Effector memory CD8-positive, alpha-beta T cell (primary cell): ENCODE data around the gene MAPK11.

Experiments used
- ATAC-seq: fragments of 150-1000 bp; cut with Tn5 transposase; replicated peaks from 2 replicates; pipeline ENCODE4 v1.10.0; 2021; ENCODE audit warnings: mild to moderate bottlenecking, moderate library complexity
- DNase-seq, 3 experiments: peaks; one replicate each; pipeline ENCODE4 v3.0.0; 2021
- H3K27ac Mint-ChIP-seq, 2 donors: one replicate each; pipeline ENCODE4 v1.8.0; 2022; ENCODE audit warnings: mild to moderate bottlenecking in 2 of 2, mixed read lengths in 2 of 2, moderate library complexity in 2 of 2
- H3K27me3 Mint-ChIP-seq, 2 donors: one replicate each; pipeline ENCODE4 v1.8.0; 2022; ENCODE audit warnings: mixed read lengths in 2 of 2
- H3K36me3 Mint-ChIP-seq: one replicate; pipeline ENCODE4 v1.8.0; 2022; ENCODE audit warnings: mild to moderate bottlenecking, moderate library complexity, mixed read lengths; ENCODE audit not compliant: insufficient read depth
- H3K4me1 Mint-ChIP-seq, 2 donors: one replicate each; pipeline ENCODE4 v1.8.0; 2022; ENCODE audit warnings: low read depth in 2 of 2, mixed read lengths in 2 of 2
- H3K4me3 Mint-ChIP-seq, 2 donors: one replicate each; pipeline ENCODE4 v1.8.0; 2022; ENCODE audit warnings: mild to moderate bottlenecking in 2 of 2, mixed read lengths in 2 of 2, moderate library complexity in 2 of 2
- H3K9me3 Mint-ChIP-seq, 2 donors: one replicate each; pipeline ENCODE4 v1.8.0; 2022; ENCODE audit warnings: mixed read lengths in 2 of 2

MAPK11 gene

DNA sequence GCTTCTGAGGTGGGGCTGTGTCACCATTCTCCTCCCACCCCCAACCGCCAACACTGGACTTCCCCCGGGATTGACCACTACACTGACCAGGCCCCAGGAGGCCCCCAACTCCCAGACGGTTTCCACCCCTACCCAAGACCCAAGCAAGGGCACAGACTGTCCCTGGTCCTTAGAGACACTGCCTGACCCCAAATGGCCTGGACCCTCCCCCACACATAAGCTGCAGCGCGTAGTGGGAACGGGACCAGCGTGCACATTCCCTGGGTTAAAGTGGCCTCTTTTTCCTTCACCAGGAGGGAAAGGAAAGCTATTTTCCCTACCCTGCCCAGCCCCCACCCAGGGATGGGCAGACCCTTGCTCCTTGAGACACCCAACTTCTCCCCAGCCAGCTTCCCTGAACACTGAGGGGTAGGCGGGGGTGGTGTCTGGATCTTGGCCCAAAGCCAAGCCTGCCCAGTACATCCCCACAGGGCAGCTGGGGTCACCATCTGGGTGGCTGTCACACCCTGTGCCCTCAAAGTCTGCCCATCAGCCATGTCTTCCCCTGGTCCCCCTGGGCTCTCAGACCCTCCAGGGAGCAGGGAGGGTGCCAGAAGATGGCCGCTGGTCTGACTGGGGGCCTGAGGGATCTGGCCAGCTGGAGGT, 7.1 kb downstream of the MAPK11 start:
- Mint-ChIP-seq H3K27me3 (peaks cover 16 to 36% of the 10 kb centered on the region in 2 donors), H3K27ac (no peak overlapping the region), H3K36me3 (no peaks in the 10 kb centered on the region), H3K4me1 (peaks cover 6 to 9% of the 10 kb centered on the region in 2 donors), H3K9me3 (no peaks in the 10 kb centered on the region), H3K4me3 (peak overlapping the region in 1 of 2 donors; percentile 80)
- no peak for DNase-seq
- ATAC-seq: no peak

DNA sequence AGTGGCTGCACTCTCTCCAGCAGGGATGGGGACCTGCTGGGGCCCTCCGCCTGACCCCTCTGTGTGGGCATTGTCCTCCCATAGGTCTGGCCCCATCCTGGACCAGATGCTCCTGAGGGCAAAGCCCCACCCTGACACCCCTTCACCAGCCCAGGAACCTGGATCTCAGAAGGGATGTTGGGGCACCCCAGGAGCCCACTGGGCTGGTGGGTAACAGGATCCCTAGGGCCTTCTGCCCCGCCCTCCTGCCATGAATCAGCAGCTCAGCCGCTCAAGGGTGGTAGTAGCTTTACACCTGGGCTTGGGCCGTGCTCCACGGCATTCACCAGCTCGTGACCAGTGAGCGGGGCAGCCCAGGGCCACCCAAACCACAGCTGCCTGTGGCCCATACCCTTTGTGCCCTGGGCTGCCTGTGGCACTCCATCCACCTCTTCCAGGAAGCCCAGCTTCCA, 7.7 kb downstream of the MAPK11 start:
- Mint-ChIP-seq H3K4me1 (peaks cover 6 to 9% of the 10 kb centered on the region in 2 donors), H3K36me3 (no peaks in the 10 kb centered on the region), H3K27ac (no peak overlapping the region), H3K9me3 (no peaks in the 10 kb centered on the region), H3K4me3 (peak overlapping the region; percentile 75 to 80), H3K27me3 (peaks cover 16 to 43% of the 10 kb centered on the region in 2 donors)
- no peak for DNase-seq
- no peak for ATAC-seq

DNA sequence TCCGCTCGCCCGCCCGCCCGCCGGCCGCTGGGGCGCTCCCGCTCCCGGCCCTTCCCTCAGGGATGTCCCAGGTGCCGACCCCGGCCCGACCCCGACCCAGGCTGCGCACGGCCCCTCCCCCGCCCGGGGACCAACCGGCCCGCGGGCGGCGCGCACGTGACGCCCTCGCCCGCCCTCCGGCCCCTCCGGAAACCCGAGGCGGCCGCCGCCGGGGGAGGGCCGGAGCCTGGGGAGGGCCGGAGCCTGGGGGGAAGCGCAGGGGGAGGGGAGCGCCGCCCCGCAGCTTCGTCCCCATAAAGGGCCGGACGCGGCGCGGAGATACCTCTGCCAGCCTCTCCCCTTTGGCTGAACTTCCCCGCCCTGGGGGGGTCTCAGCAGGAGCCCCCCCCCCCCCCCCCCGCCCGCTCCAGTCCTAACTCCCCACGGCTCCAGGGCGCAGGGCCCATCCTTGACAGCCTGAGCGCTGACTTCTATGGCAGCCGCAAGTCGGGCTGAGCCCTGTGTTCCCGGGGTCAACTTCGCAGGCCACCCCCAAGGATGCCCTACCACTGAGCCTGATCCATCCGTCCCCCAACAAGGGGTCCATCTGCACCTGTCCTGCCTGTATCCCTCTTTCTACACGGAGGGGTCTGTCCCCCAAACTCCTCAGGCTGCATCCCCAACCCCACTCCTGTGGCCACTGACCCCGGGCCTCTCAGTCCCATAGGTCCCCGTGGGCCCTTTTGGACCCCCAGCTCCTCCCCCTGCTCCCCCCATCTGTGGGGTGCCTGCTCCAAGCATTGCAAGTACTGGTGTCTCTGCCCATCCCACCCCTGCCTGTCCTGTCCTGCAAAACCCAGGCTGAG, 8.3 kb downstream of the MAPK11 start, which contains the start of gene MAPK12:
Gene MAPK12, minus strand, starts transcription at position 69 of the 845 bp plus-strand sequence. CDS start 174 bp downstream, outside the sequence.
- no peaks in the 10 kb centered on the region for H3K9me3 Mint-ChIP-seq
- H3K4me1 Mint-ChIP-seq: peaks cover 6 to 9% of the 10 kb centered on the region in 2 donors
- H3K27me3 Mint-ChIP-seq: peaks cover 16 to 48% of the 10 kb centered on the region in 2 donors
- H3K4me3 Mint-ChIP-seq: peak within 1 kb of the TSS; percentile 75 to 80
- no peak for ATAC-seq
- no peaks in the 10 kb centered on the region for H3K36me3 Mint-ChIP-seq
- no peak within 1 kb of the TSS for H3K27ac Mint-ChIP-seq
- DNase-seq: no peak

DNA sequence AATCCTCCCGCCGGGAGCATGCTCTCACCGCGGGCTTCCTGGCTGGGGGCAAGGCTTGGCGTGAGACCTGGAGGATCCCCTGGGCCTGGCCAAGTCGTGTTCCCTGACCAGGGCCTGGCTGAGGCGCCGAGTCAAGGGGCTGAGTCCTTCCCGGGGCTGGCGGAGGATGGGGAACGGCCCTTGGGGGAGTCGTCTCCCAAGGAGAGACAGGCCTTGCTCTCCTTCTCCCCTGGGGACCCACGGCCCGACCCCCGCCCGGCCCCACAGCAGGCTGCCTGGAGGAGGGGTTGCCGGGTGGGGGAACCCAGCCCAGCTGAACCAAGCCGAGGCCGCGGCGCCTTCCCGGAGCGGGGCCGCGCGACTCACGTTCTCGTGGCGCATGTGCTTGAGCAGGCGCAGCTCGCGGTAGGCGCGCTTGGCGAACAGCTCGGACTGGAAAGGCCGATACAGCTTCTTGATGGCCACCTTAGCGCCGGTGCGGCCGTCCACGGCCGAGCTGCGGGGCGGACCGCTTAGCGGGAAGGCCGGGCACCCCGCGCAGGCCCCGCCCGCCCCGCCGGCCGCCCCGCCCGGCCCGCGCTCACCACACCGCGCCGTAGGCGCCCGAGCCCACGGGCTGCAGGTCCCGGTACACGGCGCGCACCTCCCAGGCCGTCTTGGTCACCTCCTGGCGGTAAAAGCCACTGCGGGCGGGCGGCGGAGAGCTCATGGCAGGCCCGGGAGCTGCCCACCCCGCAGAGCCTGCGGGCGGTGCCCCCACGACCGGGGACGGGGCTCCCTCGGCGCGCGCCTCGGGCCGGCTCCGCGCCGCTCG, 9.2 kb downstream of the MAPK11 start:
- Mint-ChIP-seq H3K27ac (no peak overlapping the region), H3K4me1 (peaks cover 6 to 9% of the 10 kb centered on the region in 2 donors), H3K4me3 (peak overlapping the region in 1 of 2 donors; percentile 5), H3K36me3 (no peaks in the 10 kb centered on the region), H3K9me3 (no peaks in the 10 kb centered on the region), H3K27me3 (peaks cover 16 to 48% of the 10 kb centered on the region in 2 donors)
- DNase-seq (no peak), ATAC-seq (peak; percentile 53)

DNA sequence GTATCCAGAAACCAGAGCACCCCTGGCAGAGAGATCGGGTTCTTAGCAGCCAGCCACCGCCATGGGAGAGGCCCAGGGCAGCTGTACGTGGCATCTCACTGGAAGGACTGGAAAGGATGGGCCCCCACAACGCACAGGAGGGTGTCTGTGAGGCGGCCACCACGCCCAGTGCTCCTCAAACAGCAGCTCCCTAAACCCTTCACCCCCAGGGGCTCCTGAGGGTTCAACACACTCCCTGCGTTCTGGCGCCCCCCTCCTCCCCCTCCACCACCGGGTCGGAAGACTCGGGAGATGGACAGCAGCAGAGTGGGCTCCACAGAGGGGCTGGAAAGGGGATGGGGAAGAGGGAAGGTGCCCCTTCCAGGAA, 9.8 kb downstream of the MAPK11 start:
- Mint-ChIP-seq H3K27ac (no peak overlapping the region), H3K27me3 (peaks cover 16 to 48% of the 10 kb centered on the region in 2 donors), H3K4me3 (peak overlapping the region in 1 of 2 donors; percentile 5), H3K36me3 (no peaks in the 10 kb centered on the region), H3K9me3 (no peaks in the 10 kb centered on the region), H3K4me1 (peaks cover 6 to 9% of the 10 kb centered on the region in 2 donors)
- DNase-seq (no peak), ATAC-seq (no peak)

DNA sequence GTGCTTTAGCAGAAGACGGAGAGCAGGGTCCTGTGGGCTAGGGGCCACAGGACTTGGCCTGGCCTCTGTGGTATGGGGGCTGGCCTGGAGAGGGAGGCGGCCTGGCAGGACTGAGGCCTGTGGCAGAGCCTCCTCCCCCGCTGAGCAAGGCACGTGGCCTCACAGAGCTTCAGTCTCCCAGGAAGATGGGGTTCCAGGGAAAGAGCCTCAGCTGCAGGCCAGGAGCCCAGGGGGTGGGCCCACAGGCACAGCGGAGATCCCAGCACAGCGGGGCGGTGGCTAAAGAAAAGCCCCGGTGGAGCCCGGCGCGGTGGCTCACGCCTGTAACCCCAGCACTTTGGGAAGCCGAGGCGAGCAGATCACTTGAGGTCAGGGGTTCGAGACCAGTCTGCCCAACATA, 10.9 kb downstream of the MAPK11 start:
- DNase-seq: no peak
- H3K36me3 Mint-ChIP-seq: peaks cover 1% of the 10 kb centered on the region
- no peaks in the 10 kb centered on the region for H3K9me3 Mint-ChIP-seq
- ATAC-seq: no peak
- H3K4me1 Mint-ChIP-seq: peaks cover 6 to 9% of the 10 kb centered on the region in 2 donors
- peak overlapping the region in 1 of 2 donors; percentile 31 for H3K4me3 Mint-ChIP-seq
- no peak overlapping the region for H3K27ac Mint-ChIP-seq
- peaks cover 16 to 48% of the 10 kb centered on the region in 2 donors for H3K27me3 Mint-ChIP-seq

DNA sequence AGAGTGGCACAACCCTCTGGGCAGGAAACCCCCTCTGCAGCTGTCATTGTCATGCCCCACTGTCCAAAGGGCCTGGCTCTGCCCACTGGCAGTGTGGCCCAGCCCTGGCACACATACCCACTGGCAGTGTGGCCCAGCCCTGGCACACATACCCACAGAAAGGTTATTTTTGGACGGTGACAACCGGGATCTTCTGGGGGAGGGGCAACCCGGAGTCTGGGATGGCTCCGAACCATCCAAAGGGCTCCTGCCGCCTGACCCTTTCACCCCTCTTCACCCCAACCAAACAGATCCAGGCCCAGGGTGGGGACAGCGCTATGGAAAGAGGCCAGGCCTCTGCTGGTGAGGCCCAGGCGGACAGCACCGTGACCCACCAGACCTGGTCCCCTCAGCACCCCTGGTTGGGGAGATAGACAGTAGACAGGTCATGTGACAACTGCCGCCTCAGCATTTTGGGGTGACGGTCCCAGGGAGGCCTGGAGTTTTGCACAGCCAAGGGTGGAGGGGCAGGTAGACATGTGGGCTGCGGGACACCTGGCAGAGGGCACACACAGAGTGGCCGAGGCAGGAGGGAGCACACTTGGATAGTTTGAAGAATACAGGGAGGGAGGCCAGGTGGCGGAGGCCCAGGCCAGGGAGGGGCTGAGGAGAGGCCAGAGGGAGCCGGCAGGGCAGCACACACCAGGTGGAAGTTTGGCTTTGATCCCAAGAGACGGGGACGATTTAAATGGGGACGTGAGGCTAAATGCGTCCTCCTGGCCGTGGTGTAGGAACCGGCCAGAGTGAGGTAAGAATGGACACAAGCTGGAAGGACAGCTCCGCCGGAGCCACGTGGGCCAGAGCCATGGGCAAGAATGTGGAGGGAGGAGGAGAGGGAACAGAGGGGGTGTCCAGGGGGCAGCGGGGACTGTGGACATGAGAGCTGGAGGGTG, 11.6 kb downstream of the MAPK11 start:
- Mint-ChIP-seq H3K27ac (no peak overlapping the region), H3K36me3 (peaks cover 4% of the 10 kb centered on the region), H3K27me3 (peaks cover 16 to 48% of the 10 kb centered on the region in 2 donors), H3K4me3 (no peak overlapping the region), H3K4me1 (peaks cover 6 to 9% of the 10 kb centered on the region in 2 donors), H3K9me3 (no peaks in the 10 kb centered on the region)
- DNase-seq (no peak), ATAC-seq (no peak)

DNA sequence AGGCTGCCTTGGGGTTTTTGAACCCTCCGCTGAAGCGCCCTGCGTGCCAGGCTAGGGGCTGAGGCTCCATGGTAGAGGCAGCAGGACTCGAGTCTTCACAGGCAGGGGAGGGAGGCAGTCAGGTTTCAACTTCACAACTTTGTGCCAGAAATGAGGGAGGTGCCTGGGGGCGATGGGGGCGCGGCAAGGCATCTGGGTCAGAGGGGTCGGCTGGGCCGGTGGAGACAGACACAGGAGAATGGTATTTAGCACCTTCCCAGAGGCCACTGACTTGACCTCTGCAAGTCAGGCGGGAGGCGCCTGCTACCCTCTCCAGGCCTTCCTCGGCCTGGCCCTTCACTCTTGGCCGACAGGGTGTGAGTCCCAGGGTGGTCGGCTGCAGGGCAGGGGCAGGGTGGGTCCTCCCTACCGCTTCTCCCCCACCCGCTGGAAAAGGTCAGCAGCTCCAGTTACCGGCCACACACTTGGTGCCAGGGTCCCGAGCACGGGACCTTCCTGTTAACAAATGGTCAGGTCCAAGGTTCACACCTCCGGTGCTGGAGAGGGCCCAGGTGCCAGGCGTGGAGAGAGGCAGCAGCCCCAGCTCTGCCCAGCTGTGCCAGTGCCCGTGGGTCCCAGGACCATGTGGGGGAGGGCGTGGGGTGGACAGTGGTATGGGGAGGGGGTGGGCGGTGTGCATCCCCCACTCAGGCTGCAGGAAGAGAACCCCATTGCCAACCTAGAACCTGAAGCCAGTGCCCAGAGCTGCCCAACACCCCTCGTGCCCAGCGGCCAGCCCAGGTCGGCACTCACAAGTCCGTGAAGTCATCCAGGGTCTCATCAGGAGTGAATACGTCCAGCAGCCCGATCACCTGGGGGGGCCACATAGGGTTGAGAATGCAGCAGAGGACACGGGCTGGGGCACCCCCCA, 12.5 kb downstream of the MAPK11 start:
- H3K36me3 Mint-ChIP-seq: peaks cover 4% of the 10 kb centered on the region
- no peak overlapping the region for H3K4me3 Mint-ChIP-seq
- no peak overlapping the region for H3K27ac Mint-ChIP-seq
- H3K4me1 Mint-ChIP-seq: peaks cover 6 to 9% of the 10 kb centered on the region in 2 donors
- H3K27me3 Mint-ChIP-seq: peaks cover 9 to 39% of the 10 kb centered on the region in 2 donors
- ATAC-seq (no peak), DNase-seq (no peak)
- no peaks in the 10 kb centered on the region for H3K9me3 Mint-ChIP-seq

DNA sequence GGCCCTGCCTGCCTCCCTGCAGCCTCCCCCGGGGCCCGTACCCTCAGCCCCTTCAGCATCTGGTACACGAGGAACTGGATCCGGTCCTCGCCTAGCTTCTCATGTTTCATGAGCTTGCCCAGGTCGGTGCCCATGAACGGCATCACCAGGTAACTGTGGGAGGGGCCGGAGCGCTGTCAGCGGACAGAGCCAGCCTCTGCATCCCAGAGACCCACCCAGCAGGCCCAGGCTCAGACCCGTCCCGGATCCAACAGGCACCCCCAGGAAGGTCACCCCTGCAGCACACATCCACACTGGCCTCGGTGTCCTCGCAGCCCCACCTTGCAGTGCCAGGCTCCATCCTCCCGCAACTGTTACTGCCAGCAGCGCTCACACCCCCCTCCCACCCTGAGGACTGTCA, 13.1 kb downstream of the MAPK11 start:
- ATAC-seq (no peak), DNase-seq (no peak)
- Mint-ChIP-seq H3K36me3 (peaks cover 4% of the 10 kb centered on the region), H3K27me3 (peaks cover 2 to 33% of the 10 kb centered on the region in 2 donors), H3K4me3 (no peak overlapping the region), H3K9me3 (no peaks in the 10 kb centered on the region), H3K27ac (no peak overlapping the region), H3K4me1 (peaks cover 2 to 7% of the 10 kb centered on the region in 2 donors)

DNA sequence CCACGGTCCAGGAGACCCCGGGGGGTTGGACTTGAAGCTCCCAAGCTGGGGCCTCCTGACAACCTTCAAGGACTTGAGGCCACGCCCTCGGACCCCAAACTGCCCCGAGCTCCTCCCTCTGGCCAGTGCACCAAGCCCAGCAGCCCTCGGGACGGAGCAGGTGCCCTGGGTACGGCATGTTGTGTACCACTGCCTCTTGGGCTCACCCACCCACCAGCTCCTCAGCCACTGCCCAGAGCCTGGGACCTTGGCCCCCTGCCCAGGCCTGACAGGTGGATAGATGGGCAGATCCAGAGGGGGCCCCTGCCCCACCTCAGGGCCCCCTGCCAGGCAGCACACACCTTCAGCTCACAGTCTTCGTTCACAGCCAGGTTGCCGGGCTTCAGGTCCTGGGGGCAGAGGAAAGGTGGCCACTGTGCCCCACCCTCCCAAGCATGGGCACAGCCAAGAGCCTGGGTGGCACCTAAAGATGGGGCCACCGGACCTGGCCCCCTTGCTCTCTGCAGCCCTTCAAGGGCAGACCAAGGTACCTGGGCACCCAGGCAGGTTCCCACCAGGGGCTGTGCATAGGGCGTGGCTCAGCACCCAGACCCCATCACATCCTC, 13.8 kb downstream of the MAPK11 start:
- Mint-ChIP-seq H3K27ac (no peak overlapping the region), H3K4me3 (no peak overlapping the region), H3K9me3 (no peaks in the 10 kb centered on the region), H3K36me3 (peaks cover 4% of the 10 kb centered on the region), H3K4me1 (peaks cover 0 to 4% of the 10 kb centered on the region in 2 donors), H3K27me3 (peaks cover 0 to 28% of the 10 kb centered on the region in 2 donors)
- DNase-seq: no peak
- ATAC-seq: no peak

DNA sequence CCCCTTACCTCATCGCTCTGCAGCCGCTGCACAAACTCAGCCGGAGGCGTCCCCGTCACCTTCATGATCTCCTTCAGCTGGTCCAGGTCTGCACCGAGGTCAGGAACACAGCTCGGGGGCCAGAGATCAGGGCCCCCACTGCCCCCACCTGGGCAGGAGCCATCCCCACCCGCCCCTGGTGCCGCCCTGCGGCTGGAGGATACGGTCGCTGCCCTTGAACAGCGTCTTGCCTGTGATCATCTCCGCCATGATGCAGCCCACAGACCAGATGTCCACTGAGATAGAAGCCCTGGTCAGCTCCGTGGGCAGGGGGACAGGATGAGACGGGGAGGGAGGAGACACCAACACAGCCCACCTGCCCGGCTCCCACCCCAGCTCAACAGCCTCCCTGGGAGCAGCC, 14.6 kb downstream of the MAPK11 start:
- no peak overlapping the region for H3K27ac Mint-ChIP-seq
- no peak overlapping the region for H3K4me3 Mint-ChIP-seq
- peaks cover 4% of the 10 kb centered on the region for H3K36me3 Mint-ChIP-seq
- no peak for DNase-seq
- no peaks in the 10 kb centered on the region for H3K9me3 Mint-ChIP-seq
- no peak for ATAC-seq
- peaks cover 0 to 6% of the 10 kb centered on the region in 2 donors for H3K4me1 Mint-ChIP-seq
- H3K27me3 Mint-ChIP-seq: peaks cover 0 to 28% of the 10 kb centered on the region in 2 donors
